GM03348 (cell line): ENCODE results near the gene NPAS4.
"Not testable (repeated sequence)": the region's sequence is repeated elsewhere in the genome, so short reads cannot be mapped to it uniquely, and the experiment has no call there.

Source experiments
- DNase-seq: peaks from one replicate; pipeline ENCODE4 v3.0.0; 2012; ENCODE audit warnings: low spot score

The NPAS4 gene

GRCh38 chr11:66418168-66418985 lies 2.5 kb upstream of the NPAS4 start:
- DNase-seq: peak; percentile 95

- DNase-seq: no peak
Observed at GRCh38 chr11:66418986-66419308, 1.9 kb upstream of the NPAS4 start.

- DNase-seq: no peak
Observed at GRCh38 chr11:66419825-66420224, 1.0 kb upstream of the NPAS4 start.

GRCh38 chr11:66421492-66422205 lies 814 bp downstream of the NPAS4 start:
- DNase-seq: peak; percentile 93

- no peak for DNase-seq
Observed at GRCh38 chr11:66426314-66426713, 5.5 kb downstream of the NPAS4 start.

GRCh38 chr11:66428933-66429332 lies 8.1 kb downstream of the NPAS4 start:
- DNase-seq: no peak

GRCh38 chr11:66429983-66430602 lies 9.3 kb downstream of the NPAS4 start:
- DNase-seq: peak; percentile 85

GRCh38 chr11:66431287-66431686 lies 10.5 kb downstream of the NPAS4 start:
- not testable (repeated sequence) for DNase-seq

GRCh38 chr11:66431871-66432329 lies 11.1 kb downstream of the NPAS4 start:
- DNase-seq: not testable (repeated sequence)

- DNase-seq: no peak
Observed at GRCh38 chr11:66432597-66432996, 11.8 kb downstream of the NPAS4 start.

GRCh38 chr11:66437979-66438503 lies 17.2 kb downstream of the NPAS4 start:
- DNase-seq: no peak

GRCh38 chr11:66438504-66439466 lies 17.9 kb downstream of the NPAS4 start, which contains the start of gene MRPL11:
MRPL11 (minus strand) TSS chr11:66438848; CDS start chr11:66438754, 94 bp downstream.
- peak; percentile 96 for DNase-seq

GRCh38 chr11:66440101-66440939 lies 19.5 kb downstream of the NPAS4 start:
- DNase-seq: not testable (repeated sequence)

GRCh38 chr11:66440940-66441282 lies 20.1 kb downstream of the NPAS4 start:
- not testable (repeated sequence) for DNase-seq

GRCh38 chr11:66443602-66444001 lies 22.8 kb downstream of the NPAS4 start:
- peak; percentile 79 for DNase-seq

GRCh38 chr11:66447012-66447411 lies 26.2 kb downstream of the NPAS4 start:
- DNase-seq: no peak

- DNase-seq: no peak
Observed at GRCh38 chr11:66448523-66448922, 27.7 kb downstream of the NPAS4 start.

- DNase-seq: no peak
Observed at GRCh38 chr11:66450560-66450959, 29.7 kb downstream of the NPAS4 start.

- no peak for DNase-seq
Observed at GRCh38 chr11:66451663-66452062, 30.8 kb downstream of the NPAS4 start.

GRCh38 chr11:66454247-66454646 lies 33.4 kb downstream of the NPAS4 start:
- no peak for DNase-seq

- no peak for DNase-seq
Observed at GRCh38 chr11:66454828-66455227, 34.0 kb downstream of the NPAS4 start.
